ENCODE data around the gene FOXL2. TPM values are rescaled to one million over a fixed set of nuclear protein-coding genes. Genes with fewer than 3 reads are reported as not detected.

Gene FOXL2
- total and polyA plus RNA-seq, 9 of the 15 experiments (the other 6 are each of a cell fraction or from before 2014, with no cell fraction given): 0.27 to 22.1 (median 3.2) TPM

GRCh38 chr3:138916824-138917223 is 30.1 kb downstream of the FOXL2 start:
- H3K36me3 ChIP-seq (ENCODE audit: control insufficient read depth, insufficient read depth, low read length): no peaks in the 10 kb centered on the region
- in situ Hi-C loops (cut with MboI) (loop anchor here (5.0 kb wide), 2 partner anchors 85 to 220 kb away; partner anchors contain the start of gene PIK3CB), intact Hi-C loops (cut with micrococcal nuclease) (loop anchor here (1.0 to 10.0 kb wide), 3 partner anchors 218 to 850 kb away; partner anchors contain the start of gene ARMC8)
- peaks cover 29 to 32% of the 10 kb centered on the region in 2 experiments for H3K4me1 ChIP-seq (replicated peaks in 1 of 2; ENCODE audit: control insufficient read depth in 2 of 2, insufficient read depth in 2 of 2, low read length in 2 of 2)
- H3K9me3 ChIP-seq (replicated peaks; ENCODE audit: control insufficient read depth, insufficient read depth, low read depth, low read length): no peaks in the 10 kb centered on the region
- H3K4me3 ChIP-seq: no peak overlapping the region
- ChIA-PET CTCF (ENCODE audit: low intra/inter-chr PET ratio) (interaction anchor here (0.9 to 2.5 kb wide), 4 partner anchors 84 to 323 kb away, joined by 3 to 21 read pairs (median 16); partner anchors contain the start of gene CEP70), POLR2A (interaction anchor here (0.8 to 1.9 kb wide), 7 partner anchors 10 to 499 kb away, joined by 3 to 11 read pairs (median 3); partner anchors contain the start of gene CEP70)
- H2AFZ ChIP-seq (ENCODE audit: low read depth, low read length): peak overlapping the region; percentile 60
- no peak overlapping the region for H3K27ac ChIP-seq (ENCODE audit: extremely low read depth, low read depth, low read length)
- no peak for FAIRE-seq
- 0% methylated on average over 1 of the region's 2 CpGs for WGBS (ENCODE audit: insufficient coverage, low coverage, missing lambda C conversion rate)
- H3K27me3 ChIP-seq (ENCODE audit: control insufficient read depth in 2 of 2, insufficient read depth in 2 of 2, low read length in 2 of 2): no peaks in the 10 kb centered on the region
- no peak for DNase-seq (ENCODE audit: extremely low read depth in 1 of 4, low spot score in 3 of 4)
- 0 out of 2 replicates have a peak, but pooled peaks have one; percentile 21 for TF ChIP-seq NFIC (IDR thresholded peaks at IDR 0.05)
- no peak for TF ChIP-seq TFAM (CRISPR knock-in tag; conservative IDR thresholded peaks at IDR 0.05)
- no peak for TF ChIP-seq POLR2G (IDR thresholded peaks at IDR 0.05; ENCODE audit: low read depth, low read length)
- TF ChIP-seq THAP12 (CRISPR knock-in tag; IDR thresholded peaks at IDR 0.05): no peak
- no peak for ATAC-seq
- H3K9ac ChIP-seq (ENCODE audit: insufficient read depth in 1 of 2, low read depth in 2 of 2, low read length in 2 of 2): no peak overlapping the region
- H3K79me2 ChIP-seq (ENCODE audit: control insufficient read depth, insufficient read depth, low read length): peaks cover 7% of the 10 kb centered on the region; the same call in 2 of the 3 replicates
- no peak overlapping the region for H3K4me2 ChIP-seq (ENCODE audit: insufficient read depth, low read length)
- no peaks in the 10 kb centered on the region for H4K20me1 ChIP-seq (replicated peaks; ENCODE audit: control insufficient read depth, insufficient read depth, low read length)
- no TSS peak for BruUV-seq (replicated peaks)
- H3K9me1 ChIP-seq (ENCODE audit: control insufficient read depth, insufficient read depth, low read length): no peaks in the 10 kb centered on the region
